Progenitor cell of endocrine pancreas (in vitro differentiated cells): Measurements from ENCODE around the gene COMMD9. TPM values are rescaled to one million over a fixed set of nuclear protein-coding genes. Genes with fewer than 3 reads are reported as not detected.

ENCODE experiments used
- DNase-seq: peaks from one replicate; pipeline ENCODE4 v3.0.0; 2021; ENCODE audit warnings: low spot score; ENCODE audit not compliant: unreplicated experiment
- H3K27ac Mint-ChIP-seq: 2 replicates; pipeline ENCODE4 v1.8.0; 2021; ENCODE audit warnings: mild to moderate bottlenecking, moderate library complexity, mixed read lengths
- H3K27me3 Mint-ChIP-seq: 2 replicates; pipeline ENCODE4 v1.8.0; 2021; ENCODE audit warnings: mixed read lengths
- H3K36me3 Mint-ChIP-seq: 2 replicates; pipeline ENCODE4 v1.8.0; 2022; ENCODE audit warnings: mixed read lengths; ENCODE audit not compliant: insufficient read depth
- H3K4me1 Mint-ChIP-seq: 2 replicates; pipeline ENCODE4 v1.8.0; 2021; ENCODE audit warnings: low read depth, mixed read lengths
- H3K4me3 Mint-ChIP-seq: 2 replicates; pipeline ENCODE4 v1.8.0; 2021; ENCODE audit warnings: low read depth, mild to moderate bottlenecking, moderate library complexity, mixed read lengths
- H3K9me3 Mint-ChIP-seq: 2 replicates; pipeline ENCODE4 v1.8.0; 2021; ENCODE audit warnings: low read depth, mixed read lengths
- CTCF ChIP-seq: fragments of 200-600 bp; sonication (generic); IDR thresholded peaks from one replicate; pipeline ENCODE4 v1.5.0; 2021; ENCODE audit warnings: antibody characterized with exemption, mild to moderate bottlenecking; ENCODE audit not compliant: unreplicated experiment
- total RNA-seq: library from RNA; stranded (reverse); gene quantifications from 2 replicates; pipeline ENCODE4 v1.2.1, GENCODE V29; 2021

Gene COMMD9
- total RNA-seq, 1 donor from 2014 or later, result 79.7 TPM

GRCh38 chr11:36295926-36296325, 6.7 kb upstream of the COMMD9 start, which contains the start of gene PRR5L:
PRR5L (plus strand) TSS chr11:36296288; CDS start chr11:36401122, 104,834 bp downstream.
- H3K4me3 Mint-ChIP-seq, result no peak within 1 kb of the TSS
- no peaks in the 10 kb centered on the region for H3K36me3 Mint-ChIP-seq
- no peaks in the 10 kb centered on the region for H3K4me1 Mint-ChIP-seq
- no peak for DNase-seq
- H3K9me3 Mint-ChIP-seq, result no peaks in the 10 kb centered on the region
- TF ChIP-seq CTCF, result no peak
- no peak within 1 kb of the TSS for H3K27ac Mint-ChIP-seq
- peaks cover 8% of the 10 kb centered on the region for H3K27me3 Mint-ChIP-seq

GRCh38 chr11:36292311-36292722, 3.1 kb upstream of the COMMD9 start:
- peak; percentile 57 for TF ChIP-seq CTCF
- Mint-ChIP-seq H3K36me3 (no peaks in the 10 kb centered on the region), H3K4me1 (peaks cover 15% of the 10 kb centered on the region), H3K4me3 (no peak overlapping the region), H3K27ac (no peak overlapping the region), H3K9me3 (no peaks in the 10 kb centered on the region), H3K27me3 (peaks cover 20% of the 10 kb centered on the region)
- DNase-seq, result no peak

- Mint-ChIP-seq H3K27me3 (peaks cover 16% of the 10 kb centered on the region), H3K27ac (peak overlapping the region; percentile 99), H3K4me3 (peak overlapping the region; percentile 91), H3K36me3 (no peaks in the 10 kb centered on the region), H3K4me1 (peaks cover 15% of the 10 kb centered on the region), H3K9me3 (no peaks in the 10 kb centered on the region)
- no peak for DNase-seq
- TF ChIP-seq CTCF, result no peak
Measured at GRCh38 chr11:36288442-36289225, 590 bp downstream of the COMMD9 start.

GRCh38 chr11:36282926-36283325, 6.3 kb downstream of the COMMD9 start:
- H3K4me1 Mint-ChIP-seq, result peaks cover 12% of the 10 kb centered on the region
- H3K27ac Mint-ChIP-seq, result no peak overlapping the region
- no peak for DNase-seq
- peaks cover 10% of the 10 kb centered on the region for H3K36me3 Mint-ChIP-seq
- TF ChIP-seq CTCF, result no peak
- H3K27me3 Mint-ChIP-seq, result no peaks in the 10 kb centered on the region
- H3K9me3 Mint-ChIP-seq, result peaks cover 18% of the 10 kb centered on the region
- H3K4me3 Mint-ChIP-seq, result no peak overlapping the region

GRCh38 chr11:36281850-36282249, 7.4 kb downstream of the COMMD9 start:
- H3K27ac Mint-ChIP-seq, result no peak overlapping the region
- H3K4me3 Mint-ChIP-seq, result no peak overlapping the region
- DNase-seq, result no peak

More at GRCh38 chr11:36281850-36282249, 7.4 kb downstream of the COMMD9 start:
- H3K27me3 Mint-ChIP-seq, result no peaks in the 10 kb centered on the region
- TF ChIP-seq CTCF, result no peak
- peaks cover 18% of the 10 kb centered on the region for H3K9me3 Mint-ChIP-seq
- peaks cover 12% of the 10 kb centered on the region for H3K36me3 Mint-ChIP-seq
- peaks cover 9% of the 10 kb centered on the region for H3K4me1 Mint-ChIP-seq
